Body of pancreas (tissue), 4 donors: ENCODE results near the gene MCM6. TPM values are rescaled to one million over a fixed set of nuclear protein-coding genes. Genes with fewer than 3 reads are reported as not detected.
A peak's percentile ranks its signal among the peaks of the same experiment; 100 is the strongest.

Experiments
- ATAC-seq: fragments of 150-250 bp; one replicate; pipeline ENCODE4 v1.9.1; 2016
- DNase-seq, 4 donors: peaks; one replicate each; pipeline ENCODE4 v3.0.0-alpha.2; 2019
- H3K27ac ChIP-seq, 4 donors: fragments of 200-600 bp; sonication (generic); 1 replicate in 3 of 4; 2 replicates in 1 of 4; pipeline versions ENCODE4 v1.5.1 to v1.6.1; 2016 to 2019; ENCODE audit warnings: mild to moderate bottlenecking in 1 of 4, mixed read lengths in 1 of 4, moderate library complexity in 1 of 4
- H3K27me3 ChIP-seq, 2 donors: fragments of 200-600 bp; sonication (generic); one replicate each; pipeline ENCODE4 v1.6.0; 2016; ENCODE audit warnings: mild to moderate bottlenecking in 1 of 2
- H3K36me3 ChIP-seq, 2 donors: fragments of 200-600 bp; sonication (generic); replicated peaks in 1 of 2; 2 replicates each; pipeline ENCODE4 v1.5.1; 2016; ENCODE audit warnings: low read depth in 2 of 2; ENCODE audit not compliant: insufficient read depth in 1 of 2
- H3K4me1 ChIP-seq: fragments of 200-600 bp; sonication (generic); one replicate; pipeline ENCODE4 v1.6.0; 2016
- H3K4me3 ChIP-seq, 2 donors: fragments of 200-600 bp; sonication (generic); 1 replicate in 1 of 2; 2 replicates in 1 of 2; pipeline ENCODE4 v1.5.1; 2016 to 2019
- H3K9me3 ChIP-seq, 3 donors: fragments of 200-600 bp; sonication (generic); 1 replicate in 2 of 3; 2 replicates in 1 of 3; pipeline ENCODE4 v1.5.1; 2016
- CTCF ChIP-seq, 7 experiments: fragments of 450-650 bp in 4 of 7; fragments of 200-600 bp in 3 of 7; sonication (generic) in 3 of 7; IDR thresholded peaks; one replicate each; pipeline ENCODE4 v1.5.1; 2016 to 2019; ENCODE audit warnings: antibody characterized with exemption in 7 of 7
- POLR2A ChIP-seq, 3 donors: fragments of 450-650 bp; IDR thresholded peaks; one replicate each; pipeline ENCODE4 v1.6.1; 2016; ENCODE audit warnings: antibody characterized with exemption in 3 of 3, mild to moderate bottlenecking in 2 of 3
- WGBS, 2 donors: methylation state at CpG; one replicate each; pipeline ENCODE4 v1.1.5; 2017; 5-methylcytosine and 5-hydroxymethylcytosine counted together
- intact Hi-C: fragments of 100-400 bp; cut with DNase I; formaldehyde crosslinking; loops from one replicate; pipeline ENCODE4 v1.15.1; 2023
- total RNA-seq, 2 donors: library from RNA; depleted of rRNA; stranded (reverse); fragments of >200 nt; gene quantifications; one replicate each; pipeline ENCODE4 v1.1.0, GENCODE V29; 2016

Gene MCM6
- total RNA-seq, 2 donors from 2014 or later: 1.0 to 4.9 TPM

GRCh38 chr2:135799738-135800137, 76.5 kb downstream of the MCM6 start:
- H3K27me3 ChIP-seq: no peaks in the 10 kb centered on the region
- WGBS, 2 donors: 27 to 54% methylated on average over 2 of the region's 2 CpGs
- peaks cover 0 to 9% (median 0%) of the 10 kb centered on the region in 3 donors for H3K9me3 ChIP-seq
- no peak for TF ChIP-seq CTCF (IDR thresholded peaks at IDR 0.05)
- TF ChIP-seq POLR2A (IDR thresholded peaks at IDR 0.05): no peak
- H3K27ac ChIP-seq: no peak overlapping the region
- no peak for ATAC-seq
- H3K4me3 ChIP-seq: no peak overlapping the region
- no peaks in the 10 kb centered on the region for H3K36me3 ChIP-seq
- intact Hi-C loops: loop anchor here (10.0 kb wide), 1 partner anchor 815 kb away; no protein-coding TSS in a partner anchor
- DNase-seq: no peak
- H3K4me1 ChIP-seq: peaks cover 5% of the 10 kb centered on the region

GRCh38 chr2:135798762-135799161, 77.5 kb downstream of the MCM6 start:
- Histone ChIP-seq H3K4me3 (no peak overlapping the region), H3K9me3 (peaks cover 0 to 9% (median 0%) of the 10 kb centered on the region in 3 donors), H3K27me3 (no peaks in the 10 kb centered on the region), H3K4me1 (peaks cover 5% of the 10 kb centered on the region), H3K36me3 (no peaks in the 10 kb centered on the region), H3K27ac (no peak overlapping the region)
- ATAC-seq (no peak), DNase-seq (no peak)
- WGBS, 2 donors: 33 to 40% methylated on average over 4 of the region's 4 CpGs
- intact Hi-C loops: loop anchor here (10.0 kb wide), 1 partner anchor 814 kb away; no protein-coding TSS in a partner anchor
- TF ChIP-seq CTCF (IDR thresholded peaks at IDR 0.05): no peak
- TF ChIP-seq POLR2A (IDR thresholded peaks at IDR 0.05): no peak

GRCh38 chr2:135798275-135798705, 78.0 kb downstream of the MCM6 start:
- H3K27ac ChIP-seq: no peak overlapping the region
- no peak for ATAC-seq
- H3K36me3 ChIP-seq: no peaks in the 10 kb centered on the region
- no peak overlapping the region for H3K4me3 ChIP-seq
- no peaks in the 10 kb centered on the region for H3K27me3 ChIP-seq
- TF ChIP-seq POLR2A (IDR thresholded peaks at IDR 0.05) (no peak), CTCF (IDR thresholded peaks at IDR 0.05) (no peak)
- peaks cover 5% of the 10 kb centered on the region for H3K4me1 ChIP-seq
- DNase-seq: no peak
- 48 to 71% methylated on average over 4 to 5 of the region's 5 CpGs for WGBS, 2 donors
- intact Hi-C loops: loop anchor here (10.0 kb wide), 1 partner anchor 813 kb away; no protein-coding TSS in a partner anchor
- H3K9me3 ChIP-seq: peaks cover 0 to 9% (median 0%) of the 10 kb centered on the region in 3 donors

- intact Hi-C loops: loop anchor here (10.0 kb wide), 1 partner anchor 813 kb away; no protein-coding TSS in a partner anchor
- Histone ChIP-seq H3K36me3 (no peaks in the 10 kb centered on the region), H3K27ac (no peak overlapping the region), H3K9me3 (peaks cover 0 to 9% (median 0%) of the 10 kb centered on the region in 3 donors), H3K4me1 (peaks cover 5% of the 10 kb centered on the region), H3K4me3 (no peak overlapping the region), H3K27me3 (no peaks in the 10 kb centered on the region)
- 39% methylated on average over 22 of the region's 22 CpGs for WGBS, 2 donors
- peak; percentile 74 to 88 (median 79) for TF ChIP-seq CTCF (IDR thresholded peaks at IDR 0.05)
- no peak for TF ChIP-seq POLR2A (IDR thresholded peaks at IDR 0.05)
- DNase-seq: peak; percentile 76 to 79 (median 78)
- peak; percentile 79 for ATAC-seq
Observed at GRCh38 chr2:135797497-135798274, 78.6 kb downstream of the MCM6 start.
